Kasumi-1 (cell line): ENCODE data around the gene CIB4.

Experiments
- DNase-seq, 2 experiments: peaks; one replicate each; lab custom pipeline; 2025; lab: John Stamatoyannopoulos, UW

The CIB4 gene

GRCh38 chr2:26642429-26642828 lies 1.3 kb upstream of the CIB4 start:
- no peak for DNase-seq

- no peak for DNase-seq
These were observed 828 bp downstream of the CIB4 start for GRCh38 chr2:26640331-26640745.

- DNase-seq, result no peak
These were observed 1.4 kb downstream of the CIB4 start for GRCh38 chr2:26639685-26640243.

GRCh38 chr2:26637811-26638310 lies 3.3 kb downstream of the CIB4 start:
- no peak for DNase-seq

- DNase-seq, result no peak
These were observed 4.2 kb downstream of the CIB4 start for GRCh38 chr2:26636935-26637334.

- DNase-seq, result no peak
These were observed 5.8 kb downstream of the CIB4 start for GRCh38 chr2:26635401-26635800.

GRCh38 chr2:26634636-26635230 lies 6.4 kb downstream of the CIB4 start:
- no peak for DNase-seq

GRCh38 chr2:26633993-26634595 lies 7.1 kb downstream of the CIB4 start:
- no peak for DNase-seq

GRCh38 chr2:26633351-26633945 lies 7.7 kb downstream of the CIB4 start:
- DNase-seq, result no peak

- no peak for DNase-seq
These were observed 8.5 kb downstream of the CIB4 start for GRCh38 chr2:26632624-26633185.

GRCh38 chr2:26631401-26632170 lies 9.6 kb downstream of the CIB4 start:
- DNase-seq, result no peak

GRCh38 chr2:26630669-26631360 lies 10.4 kb downstream of the CIB4 start:
- DNase-seq, result no peak

GRCh38 chr2:26630235-26630634 lies 10.9 kb downstream of the CIB4 start:
- DNase-seq, result no peak

- DNase-seq, result no peak
These were observed 11.4 kb downstream of the CIB4 start for GRCh38 chr2:26629751-26630150.

- no peak for DNase-seq
These were observed 11.9 kb downstream of the CIB4 start for GRCh38 chr2:26629346-26629630.

- DNase-seq, result no peak
These were observed 12.4 kb downstream of the CIB4 start for GRCh38 chr2:26628561-26629345.

- DNase-seq, result no peak
These were observed 13.6 kb downstream of the CIB4 start for GRCh38 chr2:26627350-26628105.

GRCh38 chr2:26626606-26627005 lies 14.6 kb downstream of the CIB4 start:
- no peak for DNase-seq

- no peak for DNase-seq
These were observed 17.3 kb downstream of the CIB4 start for GRCh38 chr2:26623541-26624495.
